ENCODE results near the gene KIF12.

KIF12 gene

DNA sequence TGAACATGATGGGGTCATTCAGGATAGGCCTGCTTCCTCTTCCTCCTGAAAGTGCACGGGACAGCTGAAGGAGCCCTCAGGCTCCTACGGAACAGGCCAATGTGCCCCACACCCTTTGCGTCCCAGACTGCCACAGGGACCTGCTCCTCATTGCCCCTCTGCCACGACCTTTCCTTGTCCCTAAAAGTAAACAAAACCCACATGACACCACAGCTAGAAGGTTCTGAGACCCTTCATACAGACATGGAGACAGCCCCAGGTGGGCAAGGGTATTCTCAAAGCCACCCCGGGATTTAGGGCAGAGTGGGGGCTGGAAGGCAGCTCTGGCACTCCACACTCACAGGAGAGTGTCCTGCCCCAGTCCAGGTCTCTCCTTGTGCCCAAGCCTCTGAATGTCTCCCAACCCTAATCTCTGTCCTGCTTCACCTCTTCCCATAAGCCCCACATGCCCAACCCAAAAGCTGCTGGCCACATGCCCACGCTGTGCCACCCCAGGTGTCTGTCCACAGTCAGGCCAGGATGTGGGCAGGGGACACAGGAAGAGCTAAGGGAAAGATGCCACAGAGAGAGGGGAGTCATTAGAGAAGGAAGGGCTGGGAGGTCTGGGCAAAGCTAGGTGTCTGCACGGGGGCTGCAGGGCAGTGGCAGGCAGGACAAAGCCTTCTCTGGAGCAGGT, 21.8 kb downstream of the KIF12 start:
- DNase-seq (ENCODE audit: low read depth), result no peak
- TF ChIP-seq, protein P1, sequence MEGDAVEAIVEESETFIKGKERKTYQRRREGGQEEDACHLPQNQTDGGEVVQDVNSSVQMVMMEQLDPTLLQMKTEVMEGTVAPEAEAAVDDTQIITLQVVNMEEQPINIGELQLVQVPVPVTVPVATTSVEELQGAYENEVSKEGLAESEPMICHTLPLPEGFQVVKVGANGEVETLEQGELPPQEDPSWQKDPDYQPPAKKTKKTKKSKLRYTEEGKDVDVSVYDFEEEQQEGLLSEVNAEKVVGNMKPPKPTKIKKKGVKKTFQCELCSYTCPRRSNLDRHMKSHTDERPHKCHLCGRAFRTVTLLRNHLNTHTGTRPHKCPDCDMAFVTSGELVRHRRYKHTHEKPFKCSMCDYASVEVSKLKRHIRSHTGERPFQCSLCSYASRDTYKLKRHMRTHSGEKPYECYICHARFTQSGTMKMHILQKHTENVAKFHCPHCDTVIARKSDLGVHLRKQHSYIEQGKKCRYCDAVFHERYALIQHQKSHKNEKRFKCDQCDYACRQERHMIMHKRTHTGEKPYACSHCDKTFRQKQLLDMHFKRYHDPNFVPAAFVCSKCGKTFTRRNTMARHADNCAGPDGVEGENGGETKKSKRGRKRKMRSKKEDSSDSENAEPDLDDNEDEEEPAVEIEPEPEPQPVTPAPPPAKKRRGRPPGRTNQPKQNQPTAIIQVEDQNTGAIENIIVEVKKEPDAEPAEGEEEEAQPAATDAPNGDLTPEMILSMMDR (conservative IDR thresholded peaks at IDR 0.05; ENCODE audit: low read depth, low read length), result no peak
- H3K4me3 ChIP-seq (ENCODE audit: low read length), result no peak overlapping the region

DNA sequence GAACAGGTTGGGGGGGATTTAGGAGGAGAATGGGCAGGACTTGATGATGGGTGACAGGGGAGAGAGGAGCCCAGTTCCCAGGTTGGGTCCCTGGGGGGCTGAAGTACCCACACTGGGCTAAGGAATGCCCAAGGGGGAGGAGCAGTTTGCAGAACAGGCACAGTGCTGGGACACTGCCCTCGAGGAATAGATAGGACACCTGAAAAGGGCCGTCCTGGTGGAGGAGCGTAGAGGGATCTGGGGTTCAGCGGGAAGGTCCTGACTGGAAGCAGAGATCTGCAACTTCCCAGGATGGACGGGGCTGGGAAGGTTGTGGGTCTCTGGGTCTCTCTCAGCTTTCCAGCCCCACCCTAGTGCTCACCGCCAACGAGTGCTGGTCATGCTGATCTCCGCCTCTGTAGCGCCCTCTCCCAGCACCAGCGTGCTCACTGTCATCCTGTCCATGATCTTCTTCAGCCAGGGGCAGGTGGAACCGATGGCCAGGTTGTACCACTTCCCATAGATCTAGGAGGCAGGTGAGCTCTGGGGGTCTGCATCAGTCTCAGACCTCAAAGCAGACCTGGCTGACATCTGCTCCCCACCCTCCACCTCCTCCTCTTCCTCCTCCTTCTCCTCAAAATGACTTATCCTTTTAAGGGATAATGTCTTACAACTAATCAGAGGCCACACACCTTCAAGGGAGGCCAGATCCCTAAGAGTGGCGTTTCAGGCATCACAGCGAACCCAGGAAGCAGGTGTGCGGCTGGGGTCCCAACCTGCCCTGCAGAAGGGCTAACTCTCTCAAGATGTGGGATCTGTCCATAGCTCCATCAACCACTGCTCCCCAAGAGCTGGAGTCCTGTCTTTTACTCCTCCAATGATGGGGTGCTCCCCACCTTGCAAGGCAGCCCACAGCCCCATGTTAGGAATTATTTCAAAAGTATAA, 22.6 kb downstream of the KIF12 start:
- DNase-seq (ENCODE audit: low read depth), result no peak
- no peak overlapping the region for H3K4me3 ChIP-seq (ENCODE audit: low read length)
- TF ChIP-seq, protein P1 (conservative IDR thresholded peaks at IDR 0.05; ENCODE audit: low read depth, low read length), result no peak

DNA sequence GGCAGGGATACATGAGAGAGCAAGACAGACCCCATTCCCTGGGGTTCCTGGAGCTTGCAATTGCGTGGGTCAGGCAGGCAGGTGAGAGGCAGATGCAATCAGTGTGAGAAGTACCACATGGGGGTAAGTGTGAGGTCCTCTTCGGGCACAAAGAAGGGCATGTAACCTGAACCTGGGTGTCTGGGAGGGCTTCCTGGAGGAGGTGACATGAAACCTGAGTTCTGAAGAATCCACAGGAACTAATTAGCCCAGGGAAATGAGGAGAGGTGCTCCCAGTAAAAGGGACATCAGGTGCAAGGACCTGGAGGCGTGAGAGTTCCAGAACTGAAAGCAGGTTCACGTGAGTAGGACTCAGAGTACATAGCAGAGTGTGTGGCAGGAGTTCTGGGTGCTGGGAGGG, 23.5 kb downstream of the KIF12 start:
- TF ChIP-seq, protein P1 (conservative IDR thresholded peaks at IDR 0.05; ENCODE audit: low read depth, low read length), result no peak
- no peak for DNase-seq (ENCODE audit: low read depth)
- H3K4me3 ChIP-seq (ENCODE audit: low read length), result no peak overlapping the region

DNA sequence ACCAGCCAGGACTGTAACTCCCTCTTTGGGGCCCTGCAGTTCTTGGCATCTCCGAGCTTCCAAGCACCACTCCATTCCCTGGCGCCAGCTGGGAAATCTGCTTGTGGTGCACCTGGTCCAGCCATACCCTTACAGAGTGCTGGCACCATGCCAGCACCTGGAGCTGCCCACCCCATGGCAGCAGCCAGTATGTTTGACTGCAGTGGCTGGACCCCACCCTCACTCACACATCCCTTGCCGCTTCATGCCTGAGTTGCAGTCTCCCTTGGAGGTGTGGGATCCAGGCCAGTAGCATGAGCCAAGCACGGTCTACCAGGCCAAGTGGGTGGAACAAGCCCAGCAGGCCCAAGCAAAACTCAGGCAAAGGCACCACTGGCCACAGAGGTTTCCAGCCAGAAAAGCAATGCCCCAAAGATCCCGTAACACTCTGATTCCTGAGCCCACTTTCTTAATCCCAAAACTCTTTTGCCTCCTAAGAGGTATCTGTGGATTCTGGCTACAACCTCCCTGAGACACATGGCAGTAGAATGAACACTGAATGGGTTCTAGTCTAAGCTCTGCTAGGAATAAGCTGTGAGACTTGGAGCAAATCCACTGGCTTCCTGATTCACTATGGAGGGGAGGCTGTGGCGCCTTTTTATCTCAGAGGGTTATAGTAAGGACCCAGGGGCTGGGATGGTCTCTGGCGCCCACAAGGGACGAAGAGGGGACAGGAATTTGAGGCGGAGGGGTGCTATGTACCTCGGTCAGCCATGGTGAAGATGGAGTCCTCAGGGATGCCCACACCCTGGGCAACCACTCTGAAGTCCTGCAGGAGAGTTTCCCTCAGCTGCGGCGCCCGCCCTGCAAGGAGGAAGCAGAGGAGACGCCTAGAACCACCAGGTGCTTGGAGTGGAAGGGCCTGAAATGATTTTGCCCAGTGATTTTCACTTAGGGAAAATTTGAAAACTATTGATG, 26.6 kb downstream of the KIF12 start:
- TF ChIP-seq, protein P1 (conservative IDR thresholded peaks at IDR 0.05; ENCODE audit: low read depth, low read length), result no peak
- H3K4me3 ChIP-seq (ENCODE audit: low read length), result no peak overlapping the region
- no peak for DNase-seq (ENCODE audit: low read depth)

DNA sequence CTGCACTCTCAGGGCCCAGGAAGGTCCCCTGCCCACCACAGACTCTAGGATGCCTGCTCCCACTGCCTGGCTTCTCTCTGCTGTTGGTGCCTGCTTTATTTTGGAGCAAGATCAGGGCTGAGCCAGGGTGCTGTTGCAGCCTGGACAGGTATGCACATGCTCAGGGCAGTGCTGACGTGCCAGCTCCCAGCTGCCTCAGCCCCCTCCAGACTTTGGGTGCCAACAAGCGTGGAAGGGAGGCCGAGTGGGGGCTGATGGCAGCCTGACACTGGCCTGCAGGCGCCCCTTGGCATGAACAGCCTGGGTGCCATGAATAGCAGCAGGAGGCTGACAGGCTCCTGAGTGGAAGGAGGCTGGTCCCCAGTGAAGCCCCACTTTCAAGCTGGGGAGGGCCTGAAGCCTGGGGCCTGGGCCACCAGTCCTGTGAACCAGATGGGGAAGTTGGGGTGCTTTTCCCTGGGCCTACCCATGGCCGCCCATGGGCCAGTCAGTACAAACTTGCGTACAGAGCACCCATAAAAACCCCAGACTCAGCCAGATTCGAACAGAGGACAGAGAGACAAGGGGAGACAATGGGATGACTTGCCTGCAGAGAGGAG, 27.8 kb downstream of the KIF12 start:
- no peak for DNase-seq (ENCODE audit: low read depth)
- no peak overlapping the region for H3K4me3 ChIP-seq (ENCODE audit: low read length)
- TF ChIP-seq, protein P1 (conservative IDR thresholded peaks at IDR 0.05; ENCODE audit: low read depth, low read length), result no peak
